ENCODE measurements around the gene LSM7. TPM values are rescaled to one million over a fixed set of nuclear protein-coding genes. Genes with fewer than 3 reads are reported as not detected.

LSM7 gene
- total RNA-seq, 2 experiments from 2014 or later = 154 to 162 TPM

DNA sequence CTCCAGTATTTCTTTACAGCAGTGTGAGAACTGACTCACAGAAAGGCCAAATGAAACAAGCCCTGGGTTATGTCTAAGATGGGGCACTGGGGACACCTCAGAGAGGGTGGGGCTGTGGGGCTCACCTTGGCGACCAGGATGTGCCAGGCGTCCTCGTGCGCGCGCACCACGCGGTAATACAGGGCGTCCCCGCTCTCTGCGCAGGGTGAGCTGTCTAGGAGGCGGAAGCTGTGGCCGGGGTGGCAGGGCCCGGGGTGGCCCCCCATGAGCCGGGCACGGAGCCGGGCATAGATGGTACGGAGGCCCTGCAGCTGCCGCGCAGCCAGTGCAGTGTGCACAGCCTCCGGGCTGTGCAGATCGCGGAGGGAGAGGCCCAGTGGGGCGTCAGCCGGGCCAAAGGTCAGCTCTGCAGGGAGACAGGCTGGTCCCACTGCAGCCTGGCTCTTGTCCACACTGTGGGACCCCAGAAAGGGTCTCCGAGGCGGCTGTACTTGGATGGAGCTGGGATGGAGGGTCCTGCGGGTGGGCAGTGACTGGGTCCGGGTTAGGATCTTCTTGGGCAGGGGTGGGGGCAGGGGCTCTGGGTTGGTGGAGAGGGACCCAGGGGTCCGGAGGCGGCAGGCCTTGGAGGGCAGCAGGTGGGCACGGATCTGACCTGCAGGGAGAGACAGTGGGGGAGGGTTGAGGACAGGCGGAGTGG is 49.8 kb downstream of the LSM7 start:
- H3K9me3 Mint-ChIP-seq = no peaks in the 10 kb centered on the region
- H3K4me1 Mint-ChIP-seq (ENCODE audit: low read depth) = peaks cover 30% of the 10 kb centered on the region
- intact Hi-C loops (cut with micrococcal nuclease) = loop anchor here (5.0 kb wide), 1 partner anchor 114 kb away; no protein-coding TSS in a partner anchor
- no peaks in the 10 kb centered on the region for H3K27me3 Mint-ChIP-seq
- H3K27ac Mint-ChIP-seq = no peak overlapping the region
- no peak for ATAC-seq
- TF ChIP-seq, protein P1, sequence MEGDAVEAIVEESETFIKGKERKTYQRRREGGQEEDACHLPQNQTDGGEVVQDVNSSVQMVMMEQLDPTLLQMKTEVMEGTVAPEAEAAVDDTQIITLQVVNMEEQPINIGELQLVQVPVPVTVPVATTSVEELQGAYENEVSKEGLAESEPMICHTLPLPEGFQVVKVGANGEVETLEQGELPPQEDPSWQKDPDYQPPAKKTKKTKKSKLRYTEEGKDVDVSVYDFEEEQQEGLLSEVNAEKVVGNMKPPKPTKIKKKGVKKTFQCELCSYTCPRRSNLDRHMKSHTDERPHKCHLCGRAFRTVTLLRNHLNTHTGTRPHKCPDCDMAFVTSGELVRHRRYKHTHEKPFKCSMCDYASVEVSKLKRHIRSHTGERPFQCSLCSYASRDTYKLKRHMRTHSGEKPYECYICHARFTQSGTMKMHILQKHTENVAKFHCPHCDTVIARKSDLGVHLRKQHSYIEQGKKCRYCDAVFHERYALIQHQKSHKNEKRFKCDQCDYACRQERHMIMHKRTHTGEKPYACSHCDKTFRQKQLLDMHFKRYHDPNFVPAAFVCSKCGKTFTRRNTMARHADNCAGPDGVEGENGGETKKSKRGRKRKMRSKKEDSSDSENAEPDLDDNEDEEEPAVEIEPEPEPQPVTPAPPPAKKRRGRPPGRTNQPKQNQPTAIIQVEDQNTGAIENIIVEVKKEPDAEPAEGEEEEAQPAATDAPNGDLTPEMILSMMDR (IDR thresholded peaks at IDR 0.05) = no peak
- H3K4me3 Mint-ChIP-seq = no peak overlapping the region
- no peak for DNase-seq
- ChIA-PET CTCF (interaction anchor here (1.3 kb wide), 1 partner anchor 114 kb away, joined by 3 read pairs; no protein-coding TSS in a partner anchor), POLR2A (interaction anchor here (0.9 to 1.1 kb wide), 2 partner anchors 8 to 135 kb away, joined by 3 to 5 read pairs; no protein-coding TSS in a partner anchor)
- peaks cover 12% of the 10 kb centered on the region for H3K36me3 Mint-ChIP-seq (ENCODE audit: low read depth)

DNA sequence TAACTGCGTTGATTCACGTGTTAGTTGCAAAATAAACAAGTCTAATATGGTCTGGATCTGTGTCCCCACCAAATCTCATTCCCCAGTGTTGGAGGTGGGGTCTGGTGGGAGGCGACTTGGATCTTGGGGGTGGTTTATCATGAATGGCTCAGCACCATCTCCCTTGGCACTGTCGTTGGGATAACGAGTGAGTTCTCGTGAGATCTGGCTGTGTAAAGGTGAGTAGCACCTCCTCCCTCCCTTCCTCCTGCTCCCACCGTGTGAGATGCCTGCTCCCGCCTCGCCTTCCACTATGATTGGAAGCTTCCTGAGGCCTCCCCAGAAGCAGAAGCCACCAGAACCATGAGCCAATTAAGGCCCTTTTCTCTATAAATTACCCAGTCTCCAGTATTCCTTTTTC is 51.2 kb downstream of the LSM7 start:
- DNase-seq = no peak
- Mint-ChIP-seq H3K36me3 (ENCODE audit: low read depth) (peaks cover 23% of the 10 kb centered on the region), H3K27ac (no peak overlapping the region), H3K4me3 (no peak overlapping the region), H3K27me3 (no peaks in the 10 kb centered on the region), H3K9me3 (no peaks in the 10 kb centered on the region), H3K4me1 (ENCODE audit: low read depth) (peaks cover 31% of the 10 kb centered on the region)
- ChIA-PET CTCF (interaction anchor here (0.9 to 1.0 kb wide), 2 partner anchors 39 to 334 kb away, joined by 3 read pairs; no protein-coding TSS in a partner anchor), POLR2A (interaction anchor here (0.9 to 11.0 kb wide), 5 partner anchors 12 to 41 kb away, joined by 3 to 102 read pairs (median 4); partner anchors contain the start of genes AMH, JSRP1 and PLEKHJ1)
- intact Hi-C loops (cut with micrococcal nuclease) = loop anchor here (5.0 kb wide), 1 partner anchor 115 kb away; no protein-coding TSS in a partner anchor
- TF ChIP-seq, protein P1 (IDR thresholded peaks at IDR 0.05) = no peak
- no peak for ATAC-seq

DNA sequence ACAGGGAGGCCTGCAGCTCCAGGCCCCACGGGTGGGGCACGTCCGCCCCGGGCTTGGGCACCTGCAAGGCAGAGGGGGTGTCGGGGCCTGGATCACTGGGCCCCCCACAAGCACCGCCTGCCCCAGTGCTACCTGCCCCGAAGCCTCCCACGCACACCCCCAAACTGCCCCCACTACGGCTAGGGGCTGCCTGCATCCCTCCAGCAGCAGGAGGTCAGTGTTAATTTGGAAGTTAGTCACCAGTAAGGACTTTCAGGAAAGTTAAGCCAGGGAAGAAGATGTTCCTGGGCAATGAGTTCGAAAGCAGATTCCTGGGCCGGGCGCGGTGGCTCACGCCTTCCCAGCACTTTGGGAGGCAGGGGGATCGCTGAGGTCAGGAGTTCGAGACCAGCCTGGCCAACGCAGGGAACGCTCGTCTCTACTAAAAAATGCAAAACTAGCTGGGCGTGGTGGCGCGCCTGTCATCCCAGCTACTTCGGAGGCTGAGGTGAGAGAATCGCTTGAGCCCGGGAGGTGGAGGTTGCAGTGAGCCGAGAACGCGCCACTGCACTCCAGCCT is 51.9 kb downstream of the LSM7 start:
- no peak for DNase-seq
- no peak for ATAC-seq
- TF ChIP-seq, protein P1 (IDR thresholded peaks at IDR 0.05) = no peak
- POLR2A ChIA-PET = interaction anchor here (0.9 to 11.0 kb wide), 5 partner anchors 12 to 41 kb away, joined by 3 to 102 read pairs (median 4); partner anchors contain the start of genes AMH, JSRP1 and PLEKHJ1
- no peaks in the 10 kb centered on the region for H3K9me3 Mint-ChIP-seq
- H3K27me3 Mint-ChIP-seq = no peaks in the 10 kb centered on the region
- no peak overlapping the region for H3K4me3 Mint-ChIP-seq
- peaks cover 28% of the 10 kb centered on the region for H3K36me3 Mint-ChIP-seq (ENCODE audit: low read depth)
- no peak overlapping the region for H3K27ac Mint-ChIP-seq
- H3K4me1 Mint-ChIP-seq (ENCODE audit: low read depth) = peaks cover 29% of the 10 kb centered on the region
- CTCF ChIA-PET = interaction anchor here (1.0 to 4.9 kb wide), 3 partner anchors 117 to 334 kb away, joined by 3 to 29 read pairs (median 10); no protein-coding TSS in a partner anchor
- intact Hi-C loops (cut with micrococcal nuclease) = loop anchor here (5.0 kb wide), 1 partner anchor 116 kb away; no protein-coding TSS in a partner anchor

DNA sequence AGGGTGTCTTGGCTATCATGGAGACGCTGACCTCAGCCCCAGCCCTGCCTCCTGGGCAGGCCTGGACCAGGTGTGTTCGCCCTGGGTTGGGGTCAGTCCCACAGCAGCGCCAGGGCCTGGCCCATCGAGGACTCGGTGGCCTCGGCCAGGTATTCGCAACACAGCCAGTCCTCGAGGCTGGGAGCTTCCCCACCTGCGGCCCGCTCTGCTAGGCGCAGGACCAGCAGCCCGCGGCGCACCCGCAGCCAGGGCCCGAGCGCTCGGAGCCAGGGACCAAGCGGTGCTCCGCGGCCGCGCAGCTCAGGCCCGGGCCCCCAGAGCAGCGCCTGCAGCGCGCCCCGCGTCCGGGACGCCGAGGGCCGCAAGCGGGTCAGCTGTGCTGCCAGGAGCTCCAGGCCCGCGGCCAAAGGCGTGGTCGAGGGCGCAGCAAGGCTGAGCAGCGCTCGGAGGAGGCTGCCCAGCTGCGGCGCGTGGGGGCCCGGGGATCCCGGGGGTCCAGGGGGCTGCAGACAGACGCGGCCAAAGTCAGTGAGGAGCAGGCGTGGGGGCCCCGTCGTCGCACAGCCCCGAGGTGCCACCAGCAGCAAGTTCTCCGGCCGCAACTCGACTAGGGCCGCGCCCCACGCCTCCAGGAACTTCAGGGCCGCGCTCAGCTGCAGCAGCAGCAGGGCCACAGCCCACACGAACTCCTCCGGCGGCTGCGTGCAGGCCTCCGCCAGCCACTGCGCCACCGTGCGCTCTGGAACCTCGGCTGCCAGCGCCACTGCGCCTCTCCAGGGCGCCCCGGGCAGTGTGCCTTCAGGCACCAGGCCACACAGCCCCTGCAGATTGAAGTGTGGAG is 52.6 kb downstream of the LSM7 start:
- ChIA-PET CTCF (interaction anchor here (1.0 to 4.9 kb wide), 4 partner anchors 13 to 120 kb away, joined by 3 to 29 read pairs (median 8); partner anchors contain the start of gene PLEKHJ1), POLR2A (interaction anchor here (0.7 to 11.0 kb wide), 8 partner anchors 12 to 126 kb away, joined by 3 to 102 read pairs (median 3); partner anchors contain the start of genes AMH and JSRP1)
- Mint-ChIP-seq H3K36me3 (ENCODE audit: low read depth) (peaks cover 34% of the 10 kb centered on the region), H3K27me3 (no peaks in the 10 kb centered on the region), H3K4me1 (ENCODE audit: low read depth) (peaks cover 31% of the 10 kb centered on the region), H3K9me3 (no peaks in the 10 kb centered on the region), H3K27ac (no peak overlapping the region), H3K4me3 (no peak overlapping the region)
- ATAC-seq (no peak), DNase-seq (no peak)
- TF ChIP-seq, protein P1 (IDR thresholded peaks at IDR 0.05) = no peak
- intact Hi-C loops (cut with micrococcal nuclease) = loop anchor here (5.0 kb wide), 1 partner anchor 116 kb away; no protein-coding TSS in a partner anchor

Measured in activated CD8-positive, alpha-beta T cell treated with anti-CD3 and anti-CD28 coated beads for 36 hours (primary cell).